Hepatocyte (in vitro differentiated cells): ENCODE data around the gene LRRC4. TPM values are rescaled to one million over a fixed set of nuclear protein-coding genes. Genes with fewer than 3 reads are reported as not detected.

Experiments
- DNase-seq: peaks from one replicate; pipeline ENCODE4 v3.0.0-alpha.2; 2016; ENCODE audit warnings: low spot score
- H2AFZ ChIP-seq: fragments of 200-600 bp; sonication (generic); 2 replicates; pipeline ENCODE4 v1.6.0; 2016; ENCODE audit warnings: antibody characterized with exemption, mild to moderate bottlenecking
- H3K27ac ChIP-seq: fragments of 200-600 bp; sonication (generic); 2 replicates; pipeline ENCODE4 v1.5.1; 2016; ENCODE audit warnings: mild to moderate bottlenecking
- H3K27me3 ChIP-seq: fragments of 200-600 bp; sonication (generic); 2 replicates; pipeline ENCODE4 v1.6.1; 2016
- H3K36me3 ChIP-seq: fragments of 200-600 bp; sonication (generic); replicated peaks from 2 replicates; pipeline ENCODE4 v1.5.1; 2016; ENCODE audit warnings: low read depth; ENCODE audit not compliant: insufficient read depth
- H3K4me1 ChIP-seq: fragments of 200-600 bp; sonication (generic); 2 replicates; pipeline ENCODE4 v1.5.1; 2016; ENCODE audit warnings: mild to moderate bottlenecking, moderate library complexity; ENCODE audit not compliant: insufficient read depth
- H3K4me2 ChIP-seq: fragments of 200-600 bp; sonication (generic); 2 replicates; pipeline ENCODE4 v1.6.0; 2016
- H3K4me3 ChIP-seq: fragments of 200-600 bp; sonication (generic); 2 replicates; pipeline ENCODE4 v1.5.1; 2016; ENCODE audit warnings: mild to moderate bottlenecking
- H3K79me2 ChIP-seq: fragments of 200-600 bp; sonication (generic); 2 replicates; pipeline ENCODE4 v1.6.0; 2017; ENCODE audit warnings: mild to moderate bottlenecking
- H3K9me2 ChIP-seq: fragments of 200-600 bp; sonication (generic); replicated peaks from 2 replicates; pipeline ENCODE4 v1.6.0; 2017; ENCODE audit warnings: mild to moderate bottlenecking; ENCODE audit not compliant: insufficient read depth
- H3K9me3 ChIP-seq: fragments of 200-600 bp; sonication (generic); 2 replicates; pipeline ENCODE4 v1.5.1; 2016; ENCODE audit warnings: low read depth, mild to moderate bottlenecking
- H4K20me1 ChIP-seq: fragments of 200-600 bp; sonication (generic); 2 replicates; pipeline ENCODE4 v1.6.0; 2016; ENCODE audit warnings: mild to moderate bottlenecking; ENCODE audit not compliant: insufficient read depth, poor library complexity, severe bottlenecking
- CTCF ChIP-seq: fragments of 200-600 bp; sonication (generic); IDR thresholded peaks from 2 replicates; pipeline ENCODE4 v1.5.1; 2016; ENCODE audit warnings: antibody characterized with exemption, mild to moderate bottlenecking; ENCODE audit not compliant: poor library complexity
- EZH2 ChIP-seq: fragments of 200-600 bp; sonication (generic); IDR thresholded peaks from 2 replicates; pipeline ENCODE4 v1.6.1; 2016; ENCODE audit warnings: antibody characterized with exemption, mild to moderate bottlenecking, borderline replicate concordance
- EZH2phosphoT487 ChIP-seq: fragments of 200-600 bp; sonication (generic); IDR thresholded peaks from one replicate; pipeline ENCODE4 v1.6.1; 2018; ENCODE audit warnings: antibody characterized with exemption, mild to moderate bottlenecking, low read depth, moderate library complexity; ENCODE audit not compliant: unreplicated experiment, severe bottlenecking
- WGBS: methylation state at CpG from one replicate; pipeline ENCODE4 v1.1.6; 2016; ENCODE audit warnings: low lambda C conversion rate; ENCODE audit errors: missing lambda C conversion rate; 5-methylcytosine and 5-hydroxymethylcytosine counted together
- polyA plus RNA-seq: library from polyadenylated mRNA; unstranded; fragments of >200 nt; fragmentation: Nextera tagmentation; extraction: Ambion mirVana; gene quantifications from 2 replicates; pipeline ENCODE4 v1.2.1, GENCODE V29; 2016
- total RNA-seq: library from RNA; depleted of rRNA; stranded (reverse); fragments of >200 nt; gene quantifications from 2 replicates; pipeline ENCODE4 v1.2.3, GENCODE V29; 2014

The LRRC4 gene
- total and polyA plus RNA-seq, 2 experiments from 2014 or later, result 3.9 to 15.1 TPM

- Histone ChIP-seq H3K9me3 (no peaks in the 10 kb centered on the region), H3K36me3 (no peaks in the 10 kb centered on the region), H3K4me2 (no peak overlapping the region), H3K4me1 (no peaks in the 10 kb centered on the region), H4K20me1 (no peaks in the 10 kb centered on the region), H3K27ac (no peak overlapping the region), H3K27me3 (no peaks in the 10 kb centered on the region), H3K79me2 (no peaks in the 10 kb centered on the region), H2AFZ (no peak overlapping the region), H3K9me2 (no peaks in the 10 kb centered on the region), H3K4me3 (no peak overlapping the region)
- WGBS, result 62% methylated on average over 7 of the region's 7 CpGs
- TF ChIP-seq EZH2phosphoT487, result no peak
- no peak for TF ChIP-seq EZH2
- TF ChIP-seq CTCF, result no peak
- DNase-seq, result peak; percentile 26
Measured at GRCh38 chr7:128076796-128077271, 45.6 kb upstream of the LRRC4 start.

- Histone ChIP-seq H3K27me3 (no peaks in the 10 kb centered on the region), H3K4me1 (no peaks in the 10 kb centered on the region), H4K20me1 (no peaks in the 10 kb centered on the region), H3K36me3 (no peaks in the 10 kb centered on the region), H3K9me2 (no peaks in the 10 kb centered on the region), H3K27ac (no peak overlapping the region), H3K9me3 (no peaks in the 10 kb centered on the region), H3K79me2 (peaks cover 1% of the 10 kb centered on the region), H3K4me2 (no peak overlapping the region), H3K4me3 (no peak overlapping the region), H2AFZ (no peak overlapping the region)
- TF ChIP-seq CTCF (no peak), EZH2phosphoT487 (no peak), EZH2 (no peak)
- DNase-seq, result no peak
- WGBS, result 94% methylated on average over 8 of the region's 8 CpGs
Measured at GRCh38 chr7:128076196-128076795, 45.1 kb upstream of the LRRC4 start.

- no peaks in the 10 kb centered on the region for H3K36me3 ChIP-seq
- H3K4me3 ChIP-seq, result no peak overlapping the region
- H3K27ac ChIP-seq, result no peak overlapping the region
- H3K4me1 ChIP-seq, result no peaks in the 10 kb centered on the region
- peaks cover 3% of the 10 kb centered on the region for H3K79me2 ChIP-seq
- no peaks in the 10 kb centered on the region for H3K9me3 ChIP-seq
- H3K4me2 ChIP-seq, result no peak overlapping the region
- H4K20me1 ChIP-seq, result no peaks in the 10 kb centered on the region
- H3K9me2 ChIP-seq, result no peaks in the 10 kb centered on the region
- no peak overlapping the region for H2AFZ ChIP-seq
- WGBS, result 82% methylated on average over 12 of the region's 12 CpGs
- DNase-seq, result no peak
- no peaks in the 10 kb centered on the region for H3K27me3 ChIP-seq
- TF ChIP-seq EZH2phosphoT487 (no peak), EZH2 (no peak)
Measured at GRCh38 chr7:128075242-128076095, 44.2 kb upstream of the LRRC4 start.

GRCh38 chr7:128074736-128075135 lies 43.5 kb upstream of the LRRC4 start:
- H3K4me1 ChIP-seq, result no peaks in the 10 kb centered on the region
- no peaks in the 10 kb centered on the region for H3K27me3 ChIP-seq
- H3K36me3 ChIP-seq, result no peaks in the 10 kb centered on the region
- no peaks in the 10 kb centered on the region for H4K20me1 ChIP-seq
- no peaks in the 10 kb centered on the region for H3K9me2 ChIP-seq
- H3K27ac ChIP-seq, result no peak overlapping the region
- no peak overlapping the region for H3K4me2 ChIP-seq
- H3K79me2 ChIP-seq, result peaks cover 3% of the 10 kb centered on the region
- 90% methylated on average over 6 of the region's 6 CpGs for WGBS
- H2AFZ ChIP-seq, result no peak overlapping the region
- H3K9me3 ChIP-seq, result no peaks in the 10 kb centered on the region
- H3K4me3 ChIP-seq, result no peak overlapping the region
- DNase-seq, result no peak
- no peak for TF ChIP-seq CTCF
- no peak for TF ChIP-seq EZH2
- TF ChIP-seq EZH2phosphoT487, result no peak
